Suprapubic skin (tissue), 4 donors: ENCODE data around the gene ELN. TPM values are rescaled to one million over a fixed set of nuclear protein-coding genes. Genes with fewer than 3 reads are reported as not detected.

Experiments used
- DNase-seq, 2 donors: peaks; one replicate each; pipeline ENCODE4 v3.0.0-alpha.2; 2019; ENCODE audit warnings: low spot score in 2 of 2
- H3K27ac ChIP-seq: fragments of 200-600 bp; sonication (generic); one replicate; pipeline ENCODE4 v1.5.1; 2019
- H3K27me3 ChIP-seq: fragments of 200-600 bp; sonication (generic); one replicate; pipeline ENCODE4 v1.5.1; 2019
- H3K36me3 ChIP-seq: fragments of 200-600 bp; sonication (generic); one replicate; pipeline ENCODE4 v1.5.1; 2019
- H3K4me1 ChIP-seq: fragments of 200-600 bp; sonication (generic); one replicate; pipeline ENCODE4 v1.5.1; 2019
- H3K4me3 ChIP-seq: fragments of 200-600 bp; sonication (generic); one replicate; pipeline ENCODE4 v1.5.1; 2019; ENCODE audit warnings: mild to moderate bottlenecking
- H3K9me3 ChIP-seq: fragments of 200-600 bp; sonication (generic); one replicate; pipeline ENCODE4 v1.5.1; 2019
- EP300 ChIP-seq: sonication (generic); formaldehyde crosslinking; IDR thresholded peaks from one replicate; pipeline ENCODE4 v1.6.1; 2017; ENCODE audit warnings: antibody characterized with exemption
- POLR2A ChIP-seq, 2 donors: fragments of 450-650 bp; IDR thresholded peaks; one replicate each; pipeline ENCODE4 v1.6.1; 2017; ENCODE audit warnings: antibody characterized with exemption in 2 of 2, mild to moderate bottlenecking in 2 of 2, moderate library complexity in 2 of 2
- POLR2AphosphoS5 ChIP-seq, 3 donors: sonication (generic); formaldehyde crosslinking; IDR thresholded peaks; one replicate each; pipeline ENCODE4 v1.6.1; 2017; ENCODE audit warnings: antibody characterized with exemption in 3 of 3
- WGBS: methylation state at CpG from one replicate; pipeline ENCODE4 v1.1.5; 2018; 5-methylcytosine and 5-hydroxymethylcytosine counted together
- total RNA-seq, 4 donors: library from RNA; depleted of rRNA; stranded (reverse); fragments of >200 nt; gene quantifications; one replicate each; pipeline ENCODE4 v1.1.0, GENCODE V29; 2016
- TF ChIP-seq, protein P1 (sequence below), 2 donors: fragments of 200-600 bp in 1 of 2; fragments of 450-650 bp in 1 of 2; sonication (generic) in 1 of 2; IDR thresholded peaks; one replicate each; pipeline ENCODE4 v1.5.1; 2016 to 2019; ENCODE audit warnings: antibody characterized with exemption in 2 of 2, mild to moderate bottlenecking in 1 of 2, moderate library complexity in 1 of 2

The ELN gene
- total RNA-seq, 4 donors from 2014 or later: 7.7 to 30.7 (median 25.1) TPM

DNA sequence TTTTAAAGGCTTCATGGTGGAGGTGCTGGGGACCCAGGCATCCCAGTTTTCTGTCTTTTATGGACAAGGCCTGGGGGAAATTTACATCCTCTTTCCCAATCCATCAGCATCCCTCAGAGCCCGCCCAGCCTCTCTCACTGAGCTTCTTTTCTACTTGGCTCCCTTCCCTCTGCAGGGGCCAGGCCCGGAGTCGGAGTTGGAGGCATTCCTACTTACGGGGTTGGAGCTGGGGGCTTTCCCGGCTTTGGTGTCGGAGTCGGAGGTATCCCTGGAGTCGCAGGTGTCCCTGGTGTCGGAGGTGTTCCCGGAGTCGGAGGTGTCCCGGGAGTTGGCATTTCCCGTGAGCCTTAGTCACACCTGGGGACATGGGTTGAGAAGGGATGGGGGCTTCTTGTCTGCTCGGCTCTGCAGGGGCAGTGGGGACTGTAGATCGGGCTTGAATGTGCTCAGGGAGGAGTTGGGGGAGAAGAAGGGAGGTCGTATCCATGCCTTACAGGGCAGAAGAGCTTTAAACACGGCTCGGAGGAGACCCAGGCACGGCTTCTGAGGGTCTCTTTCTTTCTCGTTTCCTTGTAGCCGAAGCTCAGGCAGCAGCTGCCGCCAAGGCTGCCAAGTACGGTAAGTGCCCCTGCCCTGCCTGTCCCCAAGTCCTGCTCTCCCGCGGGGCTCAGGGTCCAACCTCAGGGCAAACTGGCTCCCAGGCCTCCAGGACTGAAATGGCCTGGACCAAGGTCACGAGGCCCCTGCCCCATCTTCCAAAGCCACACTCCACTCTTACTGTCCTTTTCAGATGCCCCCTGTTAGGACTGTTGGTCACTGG is 28.3 kb downstream of the ELN start:
- no peak for TF ChIP-seq EP300
- no peak for TF ChIP-seq POLR2AphosphoS5 (IDR thresholded peaks at IDR 0.05)
- TF ChIP-seq POLR2A (IDR thresholded peaks at IDR 0.05): no peak
- TF ChIP-seq, protein P1, sequence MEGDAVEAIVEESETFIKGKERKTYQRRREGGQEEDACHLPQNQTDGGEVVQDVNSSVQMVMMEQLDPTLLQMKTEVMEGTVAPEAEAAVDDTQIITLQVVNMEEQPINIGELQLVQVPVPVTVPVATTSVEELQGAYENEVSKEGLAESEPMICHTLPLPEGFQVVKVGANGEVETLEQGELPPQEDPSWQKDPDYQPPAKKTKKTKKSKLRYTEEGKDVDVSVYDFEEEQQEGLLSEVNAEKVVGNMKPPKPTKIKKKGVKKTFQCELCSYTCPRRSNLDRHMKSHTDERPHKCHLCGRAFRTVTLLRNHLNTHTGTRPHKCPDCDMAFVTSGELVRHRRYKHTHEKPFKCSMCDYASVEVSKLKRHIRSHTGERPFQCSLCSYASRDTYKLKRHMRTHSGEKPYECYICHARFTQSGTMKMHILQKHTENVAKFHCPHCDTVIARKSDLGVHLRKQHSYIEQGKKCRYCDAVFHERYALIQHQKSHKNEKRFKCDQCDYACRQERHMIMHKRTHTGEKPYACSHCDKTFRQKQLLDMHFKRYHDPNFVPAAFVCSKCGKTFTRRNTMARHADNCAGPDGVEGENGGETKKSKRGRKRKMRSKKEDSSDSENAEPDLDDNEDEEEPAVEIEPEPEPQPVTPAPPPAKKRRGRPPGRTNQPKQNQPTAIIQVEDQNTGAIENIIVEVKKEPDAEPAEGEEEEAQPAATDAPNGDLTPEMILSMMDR (IDR thresholded peaks at IDR 0.05): no peak
- Histone ChIP-seq H3K4me3 (no peak overlapping the region), H3K27ac (no peak overlapping the region), H3K9me3 (no peaks in the 10 kb centered on the region), H3K4me1 (peaks cover 37% of the 10 kb centered on the region), H3K27me3 (no peaks in the 10 kb centered on the region), H3K36me3 (peaks cover 49% of the 10 kb centered on the region)
- DNase-seq: peak in 1 of 2 donors; percentile 64
- 72% methylated on average over 23 of the region's 26 CpGs for WGBS

GRCh38 chr7:74057216-74057925 is 29.4 kb downstream of the ELN start:
- Histone ChIP-seq H3K4me1 (peaks cover 39% of the 10 kb centered on the region), H3K27ac (no peak overlapping the region)
- WGBS: 73% methylated on average over 11 of the region's 11 CpGs

GRCh38 chr7:74057987-74058386 is 30.0 kb downstream of the ELN start:
- no peak for DNase-seq
- peaks cover 42% of the 10 kb centered on the region for H3K4me1 ChIP-seq

More at GRCh38 chr7:74057216-74057925, 29.4 kb downstream of the ELN start:
- Histone ChIP-seq H3K9me3 (no peaks in the 10 kb centered on the region), H3K36me3 (peaks cover 41% of the 10 kb centered on the region), H3K27me3 (no peaks in the 10 kb centered on the region), H3K4me3 (no peak overlapping the region)
- TF ChIP-seq POLR2A (IDR thresholded peaks at IDR 0.05): no peak
- TF ChIP-seq, protein P1 (IDR thresholded peaks at IDR 0.05): no peak
- TF ChIP-seq POLR2AphosphoS5 (IDR thresholded peaks at IDR 0.05): no peak
- no peak for DNase-seq

DNA sequence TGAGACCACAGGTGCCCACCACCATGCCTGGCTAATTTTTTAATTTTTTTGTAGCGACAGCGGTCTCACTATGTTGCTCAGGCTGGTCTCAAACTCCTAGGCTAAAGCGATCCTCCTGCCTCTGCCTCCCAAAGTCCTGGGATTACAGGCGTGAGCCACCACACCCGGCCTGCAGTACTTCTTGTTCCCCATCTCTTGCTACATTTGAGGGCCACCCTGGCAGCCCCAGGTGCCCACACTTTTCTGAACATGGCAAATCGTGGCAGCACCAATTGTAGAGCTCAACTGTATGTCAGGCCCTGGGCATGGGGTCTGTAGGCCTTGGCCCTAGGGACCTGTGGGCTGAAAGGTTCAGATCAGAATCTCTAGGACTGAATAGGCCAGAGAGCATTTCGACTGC is 30.5 kb downstream of the ELN start:
- WGBS: 98% methylated on average over 7 of the region's 7 CpGs
- TF ChIP-seq EP300 (no peak), POLR2AphosphoS5 (IDR thresholded peaks at IDR 0.05) (no peak), POLR2A (IDR thresholded peaks at IDR 0.05) (no peak)
- TF ChIP-seq, protein P1 (IDR thresholded peaks at IDR 0.05): no peak
- Histone ChIP-seq H3K27me3 (no peaks in the 10 kb centered on the region), H3K27ac (no peak overlapping the region), H3K4me3 (no peak overlapping the region), H3K4me1 (peaks cover 42% of the 10 kb centered on the region), H3K9me3 (no peaks in the 10 kb centered on the region), H3K36me3 (peaks cover 40% of the 10 kb centered on the region)
- no peak for DNase-seq

More at GRCh38 chr7:74057987-74058386, 30.0 kb downstream of the ELN start:
- H3K9me3 ChIP-seq: no peaks in the 10 kb centered on the region
- H3K27ac ChIP-seq: no peak overlapping the region
- no peak overlapping the region for H3K4me3 ChIP-seq
- peaks cover 39% of the 10 kb centered on the region for H3K36me3 ChIP-seq
- 100% methylated on average over 1 of the region's 1 CpG for WGBS
- H3K27me3 ChIP-seq: no peaks in the 10 kb centered on the region
- TF ChIP-seq, protein P1 (IDR thresholded peaks at IDR 0.05): no peak
- no peak for TF ChIP-seq EP300

DNA sequence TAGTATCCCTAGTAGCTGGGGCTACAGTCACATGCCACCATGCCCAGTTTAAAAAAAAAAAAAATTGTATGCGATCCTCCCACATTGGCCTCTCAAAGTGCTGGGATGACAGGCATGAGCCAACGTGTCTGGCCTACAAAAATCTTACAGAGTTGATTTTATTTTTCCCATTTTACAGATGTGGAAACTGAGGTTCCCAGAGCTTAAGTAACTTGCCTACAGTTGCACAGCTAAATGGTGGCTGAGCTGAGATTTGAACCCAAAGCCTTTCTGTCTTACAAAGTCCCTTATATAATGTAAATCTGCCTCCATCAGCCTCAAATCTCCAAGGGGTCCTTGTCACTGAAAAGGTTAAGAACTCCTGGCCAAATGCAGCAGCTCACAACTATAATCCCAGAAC is 31.1 kb downstream of the ELN start:
- no peak for DNase-seq
- H3K36me3 ChIP-seq: peaks cover 40% of the 10 kb centered on the region
- H3K4me1 ChIP-seq: peaks cover 42% of the 10 kb centered on the region
- H3K4me3 ChIP-seq: no peak overlapping the region
- no peak overlapping the region for H3K27ac ChIP-seq
- no peaks in the 10 kb centered on the region for H3K9me3 ChIP-seq
- TF ChIP-seq, protein P1 (IDR thresholded peaks at IDR 0.05): no peak
- no peak for TF ChIP-seq POLR2AphosphoS5 (IDR thresholded peaks at IDR 0.05)
- TF ChIP-seq POLR2A (IDR thresholded peaks at IDR 0.05): no peak
- TF ChIP-seq EP300: no peak
- 45% methylated on average over 2 of the region's 2 CpGs for WGBS
- no peaks in the 10 kb centered on the region for H3K27me3 ChIP-seq
